Ishikawa (cell line): ENCODE results near the gene PRICKLE2.

Source experiments
- CEBPB ChIP-seq: IDR thresholded peaks from 2 replicates; pipeline ENCODE4 v1.6.1; 2012
- CREB1 ChIP-seq: IDR thresholded peaks from 2 replicates; pipeline ENCODE4 v1.6.1; 2012; ENCODE audit warnings: low read depth
- EGR1 ChIP-seq: IDR thresholded peaks from 2 replicates; pipeline ENCODE4 v1.6.1; 2012
- EP300 ChIP-seq: IDR thresholded peaks from 2 replicates; pipeline ENCODE4 v1.6.1; 2012; ENCODE audit warnings: borderline replicate concordance
- FOXM1 ChIP-seq: IDR thresholded peaks from 2 replicates; pipeline ENCODE4 v1.6.1; 2012; ENCODE audit warnings: low read depth, borderline replicate concordance
- NFIC ChIP-seq: IDR thresholded peaks from 2 replicates; pipeline ENCODE4 v1.6.1; 2012
- RAD21 ChIP-seq: IDR thresholded peaks from 2 replicates; pipeline ENCODE4 v1.6.1; 2012; ENCODE audit warnings: low read depth
- TAF1 ChIP-seq: IDR thresholded peaks from 2 replicates; pipeline ENCODE4 v1.6.1; 2012; ENCODE audit warnings: low read depth, mild to moderate bottlenecking
- TCF12 ChIP-seq: IDR thresholded peaks from 2 replicates; pipeline ENCODE4 v1.6.1; 2012; ENCODE audit warnings: low read depth
- TEAD4 ChIP-seq: IDR thresholded peaks from 2 replicates; pipeline ENCODE4 v1.6.1; 2012
- YY1 ChIP-seq: IDR thresholded peaks from 2 replicates; pipeline ENCODE4 v1.6.1; 2012; ENCODE audit warnings: low read depth
- ZBTB7A ChIP-seq: IDR thresholded peaks from 2 replicates; pipeline ENCODE4 v1.6.1; 2012; ENCODE audit warnings: low read depth
- TF ChIP-seq, protein P1 (sequence below): IDR thresholded peaks from 2 replicates; pipeline ENCODE4 v1.6.1; 2012; ENCODE audit warnings: low read depth, mild to moderate bottlenecking
- TF ChIP-seq, protein P2 (sequence below): IDR thresholded peaks from 2 replicates; pipeline ENCODE4 v1.6.1; 2012
- TF ChIP-seq, protein P3 (sequence below): IDR thresholded peaks from 2 replicates; pipeline ENCODE4 v1.6.1; 2012

The PRICKLE2 gene

DNA sequence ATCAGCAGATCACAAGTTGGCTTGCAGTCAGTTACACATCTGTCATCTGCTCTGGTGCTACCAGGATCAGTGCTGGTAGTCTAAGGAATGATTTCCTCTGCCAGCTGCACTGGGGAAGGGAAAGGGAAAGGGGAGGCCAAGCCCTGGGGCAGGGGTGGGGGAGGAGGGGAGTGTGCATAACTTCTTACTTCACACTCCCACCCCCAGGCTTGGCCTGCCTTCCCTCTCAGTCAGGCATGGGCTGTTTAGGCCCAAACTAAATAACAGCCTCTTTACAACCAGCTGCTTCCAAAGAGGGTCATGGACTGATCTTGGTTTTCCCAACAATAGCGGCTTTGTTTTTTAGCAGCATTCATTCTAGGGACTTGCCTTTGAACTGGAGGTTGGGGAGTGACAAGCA, 115.8 kb downstream of the PRICKLE2 start:
- TF ChIP-seq EGR1 = no peak
- TF ChIP-seq, protein P1, sequence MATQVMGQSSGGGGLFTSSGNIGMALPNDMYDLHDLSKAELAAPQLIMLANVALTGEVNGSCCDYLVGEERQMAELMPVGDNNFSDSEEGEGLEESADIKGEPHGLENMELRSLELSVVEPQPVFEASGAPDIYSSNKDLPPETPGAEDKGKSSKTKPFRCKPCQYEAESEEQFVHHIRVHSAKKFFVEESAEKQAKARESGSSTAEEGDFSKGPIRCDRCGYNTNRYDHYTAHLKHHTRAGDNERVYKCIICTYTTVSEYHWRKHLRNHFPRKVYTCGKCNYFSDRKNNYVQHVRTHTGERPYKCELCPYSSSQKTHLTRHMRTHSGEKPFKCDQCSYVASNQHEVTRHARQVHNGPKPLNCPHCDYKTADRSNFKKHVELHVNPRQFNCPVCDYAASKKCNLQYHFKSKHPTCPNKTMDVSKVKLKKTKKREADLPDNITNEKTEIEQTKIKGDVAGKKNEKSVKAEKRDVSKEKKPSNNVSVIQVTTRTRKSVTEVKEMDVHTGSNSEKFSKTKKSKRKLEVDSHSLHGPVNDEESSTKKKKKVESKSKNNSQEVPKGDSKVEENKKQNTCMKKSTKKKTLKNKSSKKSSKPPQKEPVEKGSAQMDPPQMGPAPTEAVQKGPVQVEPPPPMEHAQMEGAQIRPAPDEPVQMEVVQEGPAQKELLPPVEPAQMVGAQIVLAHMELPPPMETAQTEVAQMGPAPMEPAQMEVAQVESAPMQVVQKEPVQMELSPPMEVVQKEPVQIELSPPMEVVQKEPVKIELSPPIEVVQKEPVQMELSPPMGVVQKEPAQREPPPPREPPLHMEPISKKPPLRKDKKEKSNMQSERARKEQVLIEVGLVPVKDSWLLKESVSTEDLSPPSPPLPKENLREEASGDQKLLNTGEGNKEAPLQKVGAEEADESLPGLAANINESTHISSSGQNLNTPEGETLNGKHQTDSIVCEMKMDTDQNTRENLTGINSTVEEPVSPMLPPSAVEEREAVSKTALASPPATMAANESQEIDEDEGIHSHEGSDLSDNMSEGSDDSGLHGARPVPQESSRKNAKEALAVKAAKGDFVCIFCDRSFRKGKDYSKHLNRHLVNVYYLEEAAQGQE = no peak
- no peak for TF ChIP-seq TAF1
- no peak for TF ChIP-seq CEBPB
- TF ChIP-seq NFIC = no peak
- TF ChIP-seq, protein P2, sequence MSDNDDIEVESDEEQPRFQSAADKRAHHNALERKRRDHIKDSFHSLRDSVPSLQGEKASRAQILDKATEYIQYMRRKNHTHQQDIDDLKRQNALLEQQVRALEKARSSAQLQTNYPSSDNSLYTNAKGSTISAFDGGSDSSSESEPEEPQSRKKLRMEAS = no peak

DNA sequence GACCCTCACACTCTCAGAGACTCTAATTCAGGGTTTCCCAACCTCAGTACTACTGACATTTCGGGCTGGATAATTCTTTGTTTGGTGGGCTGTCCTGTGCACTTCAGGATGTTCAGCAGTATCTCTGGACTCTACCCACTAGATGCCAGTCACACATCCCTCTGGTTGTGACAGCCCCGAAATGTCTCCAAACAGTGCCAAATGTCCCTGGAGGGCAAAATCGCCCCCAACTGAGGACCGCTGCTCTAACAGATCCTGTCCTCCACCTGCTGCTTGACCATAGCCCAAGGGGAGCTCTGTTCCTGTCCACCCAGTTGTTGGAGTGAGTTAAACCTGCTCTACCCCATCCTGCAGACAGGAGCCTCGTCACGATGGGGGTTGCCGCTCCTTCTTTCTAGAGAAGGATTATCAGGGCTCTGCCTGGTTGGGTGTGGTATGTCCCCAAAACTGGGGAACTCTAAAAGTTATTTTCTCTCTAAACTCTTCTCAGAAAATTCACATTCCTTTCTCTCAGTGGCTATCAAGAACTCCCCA, 116.4 kb downstream of the PRICKLE2 start:
- TF ChIP-seq TCF12 = no peak
- no peak for TF ChIP-seq FOXM1
- no peak for TF ChIP-seq TAF1
- no peak for TF ChIP-seq NFIC

DNA sequence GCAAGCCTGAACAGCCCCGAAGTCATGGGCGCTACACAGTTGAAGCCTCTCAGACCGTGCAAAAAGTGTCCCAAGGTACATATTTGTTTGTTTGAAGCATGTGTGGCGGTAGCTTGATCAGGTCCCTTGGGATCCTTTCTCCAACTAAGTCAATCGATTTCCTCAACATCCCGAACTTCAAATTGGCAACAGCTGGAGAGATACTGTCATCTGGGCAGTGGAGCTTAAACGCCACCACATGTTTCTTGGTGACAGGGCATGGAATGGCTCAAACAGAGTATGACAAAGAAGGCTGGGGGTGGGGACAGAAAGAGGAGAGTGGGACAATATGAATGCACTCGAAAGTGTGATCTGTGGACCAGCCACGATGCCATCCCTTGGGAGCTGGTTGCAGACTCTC, 117.0 kb downstream of the PRICKLE2 start:
- TF ChIP-seq, protein P1 = no peak
- no peak for TF ChIP-seq EP300
- no peak for TF ChIP-seq NFIC
- TF ChIP-seq FOXM1 = no peak
- TF ChIP-seq, protein P3, sequence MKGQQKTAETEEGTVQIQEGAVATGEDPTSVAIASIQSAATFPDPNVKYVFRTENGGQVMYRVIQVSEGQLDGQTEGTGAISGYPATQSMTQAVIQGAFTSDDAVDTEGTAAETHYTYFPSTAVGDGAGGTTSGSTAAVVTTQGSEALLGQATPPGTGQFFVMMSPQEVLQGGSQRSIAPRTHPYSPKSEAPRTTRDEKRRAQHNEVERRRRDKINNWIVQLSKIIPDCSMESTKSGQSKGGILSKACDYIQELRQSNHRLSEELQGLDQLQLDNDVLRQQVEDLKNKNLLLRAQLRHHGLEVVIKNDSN = no peak
- TF ChIP-seq TCF12 = no peak
- no peak for TF ChIP-seq CEBPB
- TF ChIP-seq RAD21 = no peak
- TF ChIP-seq TEAD4 = no peak
- TF ChIP-seq, protein P2 = no peak
- no peak for TF ChIP-seq ZBTB7A
- no peak for TF ChIP-seq TAF1
- no peak for TF ChIP-seq EGR1
- no peak for TF ChIP-seq YY1
- TF ChIP-seq CREB1 = no peak

DNA sequence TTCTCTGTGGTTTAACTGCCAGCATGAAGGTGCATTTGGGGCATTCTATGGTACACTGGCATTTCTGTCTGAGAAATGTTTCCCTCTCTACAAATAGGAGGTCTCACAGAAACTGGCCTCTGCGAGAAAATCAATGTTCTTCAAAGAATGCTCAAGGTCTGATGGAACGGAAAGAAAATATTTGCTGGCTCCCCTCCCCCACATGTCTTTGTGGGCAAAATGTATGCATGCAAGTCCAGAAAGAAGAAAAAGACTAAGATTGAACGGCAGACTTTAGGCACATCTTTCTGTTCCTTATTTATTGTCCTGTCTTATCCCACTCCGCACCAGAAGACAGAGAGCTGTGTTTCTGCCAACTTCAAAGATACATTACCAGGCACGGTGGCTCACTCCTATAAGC, 118.1 kb downstream of the PRICKLE2 start:
- TF ChIP-seq, protein P2 = no peak
- no peak for TF ChIP-seq TCF12
- no peak for TF ChIP-seq CEBPB
- no peak for TF ChIP-seq TAF1
- TF ChIP-seq, protein P1 = no peak
- TF ChIP-seq RAD21 = no peak
- TF ChIP-seq NFIC = no peak

DNA sequence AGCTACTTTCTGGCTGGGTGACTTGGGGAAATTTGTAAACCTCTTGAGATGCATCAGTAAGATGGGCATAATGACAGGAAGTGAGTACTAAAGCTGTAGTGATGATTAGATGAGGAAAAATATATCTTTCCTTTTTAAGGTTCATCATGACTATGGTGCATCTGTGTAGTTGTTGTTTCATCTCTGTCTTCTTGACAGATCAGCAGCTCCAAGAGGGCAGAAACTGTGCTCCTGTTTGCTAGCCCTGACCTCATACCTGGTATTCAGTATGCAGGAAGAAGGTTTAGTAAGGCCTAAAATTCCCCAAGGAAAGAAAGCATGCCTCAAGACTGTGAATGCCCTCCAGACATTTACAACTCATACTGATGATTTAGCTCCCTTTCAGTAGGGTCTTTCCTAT, 119.5 kb downstream of the PRICKLE2 start:
- no peak for TF ChIP-seq FOXM1
- no peak for TF ChIP-seq CEBPB
- TF ChIP-seq RAD21 = no peak
- TF ChIP-seq TAF1 = no peak
- TF ChIP-seq, protein P3 = no peak
- TF ChIP-seq TEAD4 = no peak
- TF ChIP-seq EP300 = no peak
- TF ChIP-seq EGR1 = no peak
- TF ChIP-seq ZBTB7A = no peak
- no peak for TF ChIP-seq YY1
- TF ChIP-seq, protein P1 = no peak
- no peak for TF ChIP-seq TCF12
- TF ChIP-seq NFIC = no peak
- no peak for TF ChIP-seq CREB1
- TF ChIP-seq, protein P2 = no peak
